A549 (cell line): ENCODE data around the gene SCYL2. TPM values are rescaled to one million over a fixed set of nuclear protein-coding genes. Genes with fewer than 3 reads are reported as not detected.

Source experiments
- ATAC-seq, 2 experiments: fragments of 200-7000 bp in 1 of 2; fragments of >200 bp in 1 of 2; cut with Nextera tagmentation in 1 of 2; cut with Tn5 transposase in 1 of 2; 3 replicates each; pipeline versions ENCODE4 v1.8.0 to v1.9.1; 2018 to 2020; ENCODE audit warnings: mild to moderate bottlenecking in 1 of 2, moderate library complexity in 1 of 2
- CTCF ChIA-PET: fragments of 300-600 bp; sonication (Branson Sonifier 250); formaldehyde crosslinking; extraction: SDS; loops from one replicate; lab custom pipeline; 2021; ENCODE audit warnings: antibody characterized with exemption, inconsistent platforms; lab: Yijun Ruan, JAX
- POLR2A ChIA-PET: fragments of 350-600 bp; formaldehyde crosslinking; extraction: SDS; loops from one replicate; lab custom pipeline; 2021; ENCODE audit warnings: antibody characterized with exemption, inconsistent platforms; lab: Yijun Ruan, JAX
- DNase-seq, 2 experiments: peaks; one replicate each; pipeline versions ENCODE4 v3.0.0 to v3.0.0-alpha.2; 2011 to 2016; ENCODE audit warnings: low read depth in 1 of 2, low spot score in 1 of 2
- FAIRE-seq: peaks from 2 replicates; lab custom pipeline; 2011; peaks lifted over from hg19 to GRCh38; lab: Jason Lieb, UNC
- H3K27ac ChIP-seq, 2 experiments: fragments of >200 bp; sonication (Bioruptor Twin); formaldehyde crosslinking; 3 replicates each; pipeline ENCODE4 v1.5.1; 2016 to 2017
- H3K4me1 ChIP-seq: fragments of >200 bp; sonication (Bioruptor Twin); formaldehyde crosslinking; 3 replicates; pipeline ENCODE4 v1.6.1; 2016
- H3K4me2 ChIP-seq: fragments of >200 bp; sonication (Bioruptor Twin); formaldehyde crosslinking; 3 replicates; pipeline ENCODE4 v1.6.1; 2016
- H3K4me3 ChIP-seq: fragments of >200 bp; sonication (Bioruptor Twin); formaldehyde crosslinking; 3 replicates; pipeline ENCODE4 v1.5.1; 2016
- H3K9me3 ChIP-seq: fragments of >200 bp; sonication (Bioruptor Twin); formaldehyde crosslinking; 3 replicates; pipeline ENCODE4 v1.6.1; 2016
- BCL3 ChIP-seq: fragments of >200 bp; sonication (Bioruptor Twin); formaldehyde crosslinking; IDR thresholded peaks from 3 replicates; pipeline ENCODE4 v1.6.1; 2016
- BHLHE40 ChIP-seq: IDR thresholded peaks from 2 replicates; pipeline ENCODE4 v1.6.1; 2012; ENCODE audit warnings: low read depth, low read length, inconsistent platforms
- CBX8 ChIP-seq: fragments of 200-600 bp; sonication (generic); IDR thresholded peaks from 2 replicates; pipeline ENCODE4 v1.6.1; 2016
- CHD4 ChIP-seq: fragments of 200-600 bp; sonication (generic); IDR thresholded peaks from 2 replicates; pipeline ENCODE4 v1.6.1; 2016; ENCODE audit warnings: antibody characterized with exemption, mild to moderate bottlenecking, borderline replicate concordance
- E2F6 ChIP-seq: IDR thresholded peaks from 2 replicates; pipeline ENCODE4 v1.6.1; 2012; ENCODE audit warnings: low read depth, borderline replicate concordance
- ELK1 ChIP-seq: fragments of 150-350 bp; IDR thresholded peaks from 2 replicates; pipeline ENCODE4 v1.6.1; 2014; ENCODE audit warnings: low read depth, mild to moderate bottlenecking, low read length
- FOSB ChIP-seq: fragments of 250-450 bp; sonication (Bioruptor Pico); IDR thresholded peaks from 2 replicates; pipeline ENCODE4 v1.5.0; 2020; ENCODE audit warnings: mild to moderate bottlenecking, moderate library complexity
- HES2 ChIP-seq: fragments of >200 bp; sonication (Bioruptor Twin); formaldehyde crosslinking; IDR thresholded peaks from 2 replicates; pipeline ENCODE4 v1.6.1; 2016
- HEYL ChIP-seq: fragments of 250-450 bp; sonication (Bioruptor Pico); IDR thresholded peaks from 2 replicates; pipeline ENCODE4 v1.8.0; 2021; ENCODE audit warnings: mild to moderate bottlenecking, moderate library complexity
- HMGXB4 ChIP-seq: fragments of 250-450 bp; sonication (Bioruptor Pico); IDR thresholded peaks from 2 replicates; pipeline ENCODE4 v1.5.0; 2021; ENCODE audit warnings: mild to moderate bottlenecking, moderate library complexity, borderline replicate concordance
- HOXA7 ChIP-seq: fragments of 250-450 bp; sonication (Bioruptor Pico); IDR thresholded peaks from 2 replicates; pipeline ENCODE4 v1.5.0; 2020; ENCODE audit warnings: mild to moderate bottlenecking, moderate library complexity
- JUNB ChIP-seq: fragments of >200 bp; sonication (Bioruptor Twin); formaldehyde crosslinking; IDR thresholded peaks from 2 replicates; pipeline ENCODE4 v1.6.1; 2016
- KDM1A ChIP-seq: fragments of 200-600 bp; sonication (generic); IDR thresholded peaks from 2 replicates; pipeline ENCODE4 v1.6.1; 2016; ENCODE audit warnings: low read depth, mild to moderate bottlenecking
- MAX ChIP-seq: IDR thresholded peaks from 2 replicates; pipeline ENCODE4 v1.6.1; 2012
- MAZ ChIP-seq: fragments of 150-350 bp; IDR thresholded peaks from 2 replicates; pipeline ENCODE4 v1.6.1; 2014; ENCODE audit warnings: antibody characterized with exemption, low read depth, low read length, borderline replicate concordance
- MYC ChIP-seq: IDR thresholded peaks from 2 replicates; pipeline ENCODE4 v1.6.1; 2012; ENCODE audit warnings: mild to moderate bottlenecking, inconsistent platforms, low read length, improper control_type of control experiment, borderline replicate concordance
- PBX3 ChIP-seq: IDR thresholded peaks from 2 replicates; pipeline ENCODE4 v1.6.1; 2012
- RCOR1 ChIP-seq: fragments of 150-350 bp; IDR thresholded peaks from 2 replicates; pipeline ENCODE4 v1.6.1; 2014; ENCODE audit warnings: antibody characterized with exemption, low read length, low read depth
- RFX5 ChIP-seq: fragments of 450-650 bp; IDR thresholded peaks from 2 replicates; pipeline ENCODE4 v1.7.1; 2014; ENCODE audit warnings: antibody characterized with exemption, mild to moderate bottlenecking, moderate library complexity
- RNF2 ChIP-seq: fragments of 200-600 bp; sonication (generic); IDR thresholded peaks from 2 replicates; pipeline ENCODE4 v1.6.1; 2016; ENCODE audit warnings: low read depth, mild to moderate bottlenecking, antibody characterized with exemption, moderate library complexity, borderline replicate concordance
- ZFP36 ChIP-seq: fragments of 450-650 bp; IDR thresholded peaks from 2 replicates; pipeline ENCODE4 v1.6.1; 2014; ENCODE audit warnings: borderline replicate concordance; ENCODE audit not compliant: partially characterized antibody
- ZNF302 ChIP-seq: fragments of 250-450 bp; sonication (Bioruptor Pico); IDR thresholded peaks from 2 replicates; pipeline ENCODE4 v1.9.0; 2021; ENCODE audit warnings: inconsistent platforms, mild to moderate bottlenecking, moderate library complexity
- ZSCAN20 ChIP-seq: fragments of 250-450 bp; sonication (Bioruptor Pico); IDR thresholded peaks from 2 replicates; pipeline ENCODE4 v1.8.0; 2022; ENCODE audit warnings: mild to moderate bottlenecking, moderate library complexity
- WGBS: methylation state at CpG from one replicate; pipeline ENCODE4 v1.1.6; 2017; ENCODE audit errors: missing lambda C conversion rate; 5-methylcytosine and 5-hydroxymethylcytosine counted together
- polyA plus RNA-seq, 4 experiments: library from polyadenylated mRNA; depleted of rRNA in 3 of 4; stranded (reverse); fragments of >200 nt; fragmentation: RNase III in 1 of 4; extraction: RNeasy Plus Mini Kit Qiagen cat#74134 plus additional on column Dnase treatment in 1 of 4; gene quantifications; 2 replicates in 3 of 4; 3 replicates in 1 of 4; pipeline ENCODE4 v1.2.3, GENCODE V29; 2011 to 2017

SCYL2 gene
- polyA plus RNA-seq, 2 of the 4 experiments (the other 2 are of a cell fraction) = 21.7 to 51.7 TPM

- FAIRE-seq = no peak
- ATAC-seq = peak; percentile 46 to 48; a peak in 4 of 6 replicates
- H3K9me3 ChIP-seq = no peaks in the 10 kb centered on the region
- CTCF ChIA-PET = interaction anchor here (0.9 to 6.7 kb wide), 2 partner anchors 211 to 397 kb away, joined by 3 to 96 read pairs; no protein-coding TSS in a partner anchor
- H3K4me3 ChIP-seq = no peak overlapping the region
- no peak overlapping the region for H3K4me2 ChIP-seq
- no peak for DNase-seq
- POLR2A ChIA-PET = no interaction called here
- TF ChIP-seq BHLHE40 (no peak), CHD4 (no peak), RFX5 (no peak), HES2 (no peak), ZNF302 (CRISPR knock-in tag) (no peak), CBX8 (no peak), RCOR1 (no peak), ZSCAN20 (CRISPR knock-in tag) (no peak), JUNB (no peak), KDM1A (no peak), HOXA7 (no peak), ELK1 (no peak), PBX3 (no peak), HMGXB4 (CRISPR knock-in tag) (no peak), HEYL (CRISPR knock-in tag) (no peak)
- no peak overlapping the region for H3K27ac ChIP-seq
- H3K4me1 ChIP-seq = no peaks in the 10 kb centered on the region
- WGBS = 47% methylated on average over 1 of the region's 1 CpG
These were observed 78.2 kb downstream of the SCYL2 start for GRCh38 chr12:100345020-100345767.

GRCh38 chr12:100346660-100347059, 79.7 kb downstream of the SCYL2 start:
- WGBS = 82% methylated on average over 3 of the region's 3 CpGs
- FAIRE-seq (no peak), DNase-seq (no peak), ATAC-seq (no peak)
- Histone ChIP-seq H3K9me3 (no peaks in the 10 kb centered on the region), H3K4me1 (no peaks in the 10 kb centered on the region), H3K4me2 (no peak overlapping the region), H3K27ac (no peak overlapping the region), H3K4me3 (no peak overlapping the region)
- no peak for TF ChIP-seq ZFP36
- no peak for TF ChIP-seq MAZ
- no peak for TF ChIP-seq CHD4
- TF ChIP-seq RNF2 = no peak
- TF ChIP-seq RFX5 = no peak
- TF ChIP-seq MYC = no peak
- TF ChIP-seq BCL3 = no peak
- TF ChIP-seq FOSB (CRISPR knock-in tag) = no peak
- TF ChIP-seq E2F6 = no peak
- no peak for TF ChIP-seq HEYL (CRISPR knock-in tag)
- no peak for TF ChIP-seq ZSCAN20 (CRISPR knock-in tag)
- no peak for TF ChIP-seq MAX
- CTCF ChIA-PET = interaction anchor here (0.7 to 6.7 kb wide), 4 partner anchors 111 to 259 kb away, joined by 3 to 96 read pairs (median 10); no protein-coding TSS in a partner anchor
- POLR2A ChIA-PET = no interaction called here
